SK-N-SH treated with all-trans-retinoic acid at 6 μM for 48 hours (cell line): ENCODE measurements around the gene CAMK1.

Source experiments
- ATAC-seq: fragments of 200-7000 bp; cut with Tn5 transposase; 3 replicates; pipeline ENCODE4 v1.9.1; 2020; ENCODE audit warnings: mild to moderate bottlenecking, moderate library complexity
- ARNTL ChIP-seq: fragments of 450-650 bp; formaldehyde crosslinking; IDR thresholded peaks from 2 replicates; pipeline ENCODE4 v1.5.0; 2020; ENCODE audit warnings: low read depth, mild to moderate bottlenecking, moderate library complexity, borderline replicate concordance
- BACH2 ChIP-seq: fragments of 250-450 bp; sonication (Bioruptor Pico); IDR thresholded peaks from 2 replicates; pipeline ENCODE4 v1.9.0; 2021; ENCODE audit warnings: mild to moderate bottlenecking, borderline replicate concordance
- CREB5 ChIP-seq: fragments of 250-450 bp; sonication (Bioruptor Pico); IDR thresholded peaks from 2 replicates; pipeline ENCODE4 v1.5.1; 2020; ENCODE audit warnings: low read depth, mild to moderate bottlenecking, moderate library complexity
- CSDC2 ChIP-seq: fragments of 250-450 bp; sonication (Bioruptor Pico); IDR thresholded peaks from 2 replicates; pipeline ENCODE4 v1.5.0; 2020; ENCODE audit warnings: mild to moderate bottlenecking, moderate library complexity
- CSRNP3 ChIP-seq: fragments of 250-450 bp; sonication (Bioruptor Pico); IDR thresholded peaks from 2 replicates; pipeline ENCODE4 v1.5.1; 2021; ENCODE audit warnings: mild to moderate bottlenecking, moderate library complexity
- ESRRG ChIP-seq: fragments of 250-450 bp; sonication (Bioruptor Pico); IDR thresholded peaks from 2 replicates; pipeline ENCODE4 v1.6.1; 2021; ENCODE audit warnings: mild to moderate bottlenecking
- OSR1 ChIP-seq: fragments of 250-450 bp; sonication (Bioruptor Pico); IDR thresholded peaks from 2 replicates; pipeline ENCODE4 v1.8.0; 2022; ENCODE audit warnings: moderate library complexity, mild to moderate bottlenecking, inconsistent platforms
- PATZ1 ChIP-seq: fragments of 250-450 bp; sonication (Bioruptor Pico); IDR thresholded peaks from 2 replicates; pipeline ENCODE4 v1.8.0; 2020; ENCODE audit warnings: mild to moderate bottlenecking, moderate library complexity, borderline replicate concordance
- POU6F1 ChIP-seq: fragments of 250-450 bp; sonication (Bioruptor Pico); IDR thresholded peaks from 2 replicates; pipeline ENCODE4 v1.8.0; 2021; ENCODE audit warnings: low read depth, mild to moderate bottlenecking, moderate library complexity, borderline replicate concordance
- PPARA ChIP-seq: fragments of 250-450 bp; sonication (Bioruptor Pico); IDR thresholded peaks from 2 replicates; pipeline ENCODE4 v1.5.0; 2020; ENCODE audit warnings: mild to moderate bottlenecking, borderline replicate concordance
- RARB ChIP-seq: fragments of 250-450 bp; sonication (Bioruptor Pico); IDR thresholded peaks from 2 replicates; pipeline ENCODE4 v1.8.0; 2021; ENCODE audit warnings: mild to moderate bottlenecking, moderate library complexity
- TCF4 ChIP-seq: fragments of 250-450 bp; sonication (Bioruptor Pico); IDR thresholded peaks from 2 replicates; pipeline ENCODE4 v1.8.0; 2021; ENCODE audit warnings: mild to moderate bottlenecking, moderate library complexity, borderline replicate concordance
- TOX ChIP-seq: fragments of 250-450 bp; sonication (Bioruptor Pico); IDR thresholded peaks from 2 replicates; pipeline ENCODE4 v1.8.0; 2021; ENCODE audit warnings: mild to moderate bottlenecking, moderate library complexity, borderline replicate concordance
- TSHZ2 ChIP-seq: fragments of 250-450 bp; sonication (Bioruptor Pico); IDR thresholded peaks from 2 replicates; pipeline ENCODE4 v1.5.0; 2020; ENCODE audit warnings: mild to moderate bottlenecking, moderate library complexity
- ZFP3 ChIP-seq: fragments of 250-450 bp; sonication (Bioruptor Pico); IDR thresholded peaks from 2 replicates; pipeline ENCODE4 v1.5.0; 2020; ENCODE audit warnings: mild to moderate bottlenecking, moderate library complexity
- ZFP30 ChIP-seq: fragments of 450-650 bp; formaldehyde crosslinking; IDR thresholded peaks from 2 replicates; pipeline ENCODE4 v1.5.0; 2022; ENCODE audit warnings: mild to moderate bottlenecking, moderate library complexity
- ZNF70 ChIP-seq: fragments of 450-650 bp; formaldehyde crosslinking; IDR thresholded peaks from 2 replicates; pipeline ENCODE4 v1.5.0; 2020; ENCODE audit warnings: mild to moderate bottlenecking, moderate library complexity
- ZNF8 ChIP-seq: fragments of 450-650 bp; formaldehyde crosslinking; IDR thresholded peaks from 2 replicates; pipeline ENCODE4 v1.5.0; 2020; ENCODE audit warnings: mild to moderate bottlenecking, moderate library complexity

Gene CAMK1

GRCh38 chr3:9800529-9800928 lies 30.8 kb upstream of the CAMK1 start:
- TF ChIP-seq CREB5 (CRISPR knock-in tag) (no peak), ARNTL (CRISPR knock-in tag) (no peak), TSHZ2 (CRISPR knock-in tag) (no peak), ZFP3 (CRISPR knock-in tag) (no peak), TOX (CRISPR knock-in tag) (no peak), CSRNP3 (CRISPR knock-in tag) (no peak), BACH2 (no peak), RARB (CRISPR knock-in tag) (no peak), ZNF8 (CRISPR knock-in tag) (no peak), POU6F1 (CRISPR knock-in tag) (no peak)
- peak; percentile 47; the same call in 2 of the 3 replicates for ATAC-seq

- TF ChIP-seq ARNTL (CRISPR knock-in tag) = no peak
- no peak for TF ChIP-seq ZFP30 (CRISPR knock-in tag)
- no peak for TF ChIP-seq PPARA (CRISPR knock-in tag)
- ATAC-seq = no peak
Measured at GRCh38 chr3:9797196-9797945, 27.6 kb upstream of the CAMK1 start.

GRCh38 chr3:9795207-9795606 lies 25.5 kb upstream of the CAMK1 start:
- ATAC-seq = no peak
- TF ChIP-seq PPARA (CRISPR knock-in tag) = no peak
- TF ChIP-seq TSHZ2 (CRISPR knock-in tag) = no peak
- no peak for TF ChIP-seq TOX (CRISPR knock-in tag)
- no peak for TF ChIP-seq CREB5 (CRISPR knock-in tag)
- no peak for TF ChIP-seq TCF4 (CRISPR knock-in tag)
- TF ChIP-seq CSDC2 (CRISPR knock-in tag) = no peak
- TF ChIP-seq PATZ1 (CRISPR knock-in tag) = no peak
- TF ChIP-seq ZFP3 (CRISPR knock-in tag) = no peak
- TF ChIP-seq BACH2 = no peak
- TF ChIP-seq ZNF8 (CRISPR knock-in tag) = no peak
- no peak for TF ChIP-seq CSRNP3 (CRISPR knock-in tag)
- no peak for TF ChIP-seq POU6F1 (CRISPR knock-in tag)
- no peak for TF ChIP-seq OSR1 (CRISPR knock-in tag)
- no peak for TF ChIP-seq ESRRG (CRISPR knock-in tag)
- no peak for TF ChIP-seq ZNF70 (CRISPR knock-in tag)
